SIG-M5 (cell line): ENCODE results near the gene VIT.

Source experiments
- DNase-seq: peaks from one replicate; lab custom pipeline; 2025; lab: John Stamatoyannopoulos, UW

Gene VIT

DNA sequence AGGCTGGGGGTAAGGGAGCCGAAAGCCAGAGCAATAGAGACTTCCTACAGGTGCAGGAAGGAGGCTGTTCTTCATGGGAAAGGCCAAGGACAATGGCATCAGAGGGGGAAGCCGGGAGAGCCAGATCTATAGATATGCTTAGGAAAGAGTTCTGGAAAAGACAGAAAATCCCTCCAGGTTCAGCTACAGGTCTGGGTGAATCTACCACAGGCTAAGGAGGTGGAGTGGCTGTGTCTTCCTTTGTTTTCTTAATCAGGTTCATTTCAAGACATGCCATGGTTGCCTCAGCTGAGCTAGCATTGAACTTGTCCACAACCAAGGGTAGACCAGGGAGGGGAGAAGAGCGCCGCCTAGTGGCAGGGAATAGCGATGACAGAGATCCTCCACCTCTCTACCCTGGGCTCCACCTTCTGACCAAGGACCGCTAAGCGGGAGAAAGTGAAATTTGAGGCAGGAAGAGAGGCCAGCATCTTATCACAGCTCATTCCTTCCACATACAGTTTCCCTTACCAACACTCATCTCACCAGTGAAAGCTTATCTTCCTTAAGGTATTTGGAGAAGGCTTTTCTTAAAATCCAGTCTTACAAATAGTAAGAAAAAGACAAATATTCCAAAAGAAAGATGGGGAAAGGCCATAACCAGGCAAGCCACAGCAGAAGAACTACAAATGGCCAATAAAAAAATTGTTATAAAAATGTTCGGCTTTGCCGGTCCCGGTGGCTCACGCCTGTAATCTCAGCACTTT lies 74.2 kb downstream of the VIT start:
- no peak for DNase-seq

GRCh38 chr2:36771671-36772070 lies 75.2 kb downstream of the VIT start:
- DNase-seq, result no peak

DNA sequence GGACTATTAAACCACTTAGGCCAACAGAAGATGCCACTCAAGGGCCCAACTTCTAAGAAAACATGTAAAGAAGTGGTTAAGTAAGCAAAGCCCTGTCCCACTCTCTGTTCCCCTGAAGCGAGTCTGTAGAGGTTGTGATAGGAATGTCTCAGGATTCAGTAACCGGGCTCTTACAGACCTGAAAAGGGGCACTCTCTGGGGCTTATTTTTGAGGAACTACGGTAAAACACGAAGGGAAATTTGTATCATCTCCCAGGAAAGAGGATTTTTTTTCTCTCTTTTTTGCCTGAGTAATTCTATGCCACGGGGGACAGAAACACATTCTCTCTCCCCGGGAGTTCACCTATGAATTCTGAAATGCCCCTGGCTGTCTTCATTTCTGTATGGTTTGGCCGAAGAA lies 77.4 kb downstream of the VIT start:
- no peak for DNase-seq

DNA sequence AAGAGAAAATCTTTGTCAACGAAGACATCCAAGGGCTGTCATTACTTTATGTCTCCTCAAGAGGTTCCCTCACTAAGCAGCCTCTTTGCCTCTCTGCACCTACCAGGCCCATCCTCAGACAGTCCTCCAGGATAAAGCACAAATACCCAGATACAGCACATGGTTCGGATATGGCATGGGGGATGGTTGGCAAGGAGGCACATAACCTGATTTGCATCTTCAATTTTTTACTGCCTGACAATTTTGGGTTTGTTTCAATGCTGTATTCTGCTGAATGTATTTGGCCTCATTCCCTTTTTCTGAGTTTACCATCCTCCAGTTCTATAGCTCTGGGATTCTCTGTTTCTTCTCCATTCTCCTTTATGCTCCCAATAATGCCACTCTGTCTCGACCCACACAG lies 78.8 kb downstream of the VIT start:
- DNase-seq, result no peak

GRCh38 chr2:36775806-36776205 lies 79.3 kb downstream of the VIT start:
- DNase-seq, result no peak

- no peak for DNase-seq
These were observed 80.8 kb downstream of the VIT start for GRCh38 chr2:36777272-36777671.

GRCh38 chr2:36777788-36778187 lies 81.3 kb downstream of the VIT start:
- DNase-seq, result no peak

GRCh38 chr2:36779462-36779861 lies 83.0 kb downstream of the VIT start:
- DNase-seq, result no peak

GRCh38 chr2:36780231-36780839 lies 83.8 kb downstream of the VIT start:
- DNase-seq, result no peak

GRCh38 chr2:36781907-36782720 lies 85.6 kb downstream of the VIT start:
- no peak for DNase-seq

DNA sequence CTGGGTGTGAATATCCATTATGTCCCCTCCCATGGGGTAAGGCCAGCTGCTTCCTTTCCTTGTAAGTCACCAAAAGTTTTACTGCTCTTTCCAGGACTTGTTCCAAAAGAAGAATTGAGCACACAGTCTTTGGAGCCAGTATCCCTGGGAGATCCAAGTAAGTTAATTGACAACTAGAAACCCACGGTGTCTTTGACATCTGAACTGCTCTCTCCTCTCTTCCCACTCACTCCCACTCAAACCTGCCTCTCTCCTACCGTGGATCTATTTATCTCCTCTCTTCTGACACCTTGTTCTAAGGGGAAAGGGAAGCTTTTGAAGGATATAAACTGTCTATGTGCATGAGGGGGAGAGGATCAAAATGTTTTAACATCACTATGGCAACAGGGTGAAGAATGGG lies 86.7 kb downstream of the VIT start:
- no peak for DNase-seq

GRCh38 chr2:36785179-36785795 lies 88.8 kb downstream of the VIT start:
- no peak for DNase-seq

- DNase-seq, result no peak
These were observed 92.8 kb downstream of the VIT start for GRCh38 chr2:36789181-36789804.

GRCh38 chr2:36792951-36793350 lies 96.4 kb downstream of the VIT start:
- no peak for DNase-seq

GRCh38 chr2:36797324-36798070 lies 101.0 kb downstream of the VIT start:
- DNase-seq, result no peak

DNA sequence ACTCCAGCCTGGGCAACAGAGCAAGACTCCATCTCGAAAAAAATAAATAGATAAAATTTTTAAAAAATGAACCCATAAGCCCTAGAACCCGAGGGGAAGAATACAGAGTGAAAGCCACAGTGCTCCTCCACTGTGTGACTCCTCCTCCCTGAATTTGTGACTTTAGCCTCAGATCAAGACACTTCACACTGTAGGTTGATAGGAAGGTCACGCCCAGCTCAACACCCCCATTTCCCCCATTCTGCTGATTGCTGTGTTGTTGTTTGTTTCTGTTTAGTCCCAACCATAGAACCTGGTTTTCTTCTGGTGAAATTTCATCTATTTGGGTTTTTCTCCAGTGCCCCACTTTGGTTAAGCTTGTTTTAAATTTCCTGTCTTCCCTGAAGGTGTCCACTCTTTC lies 102.2 kb downstream of the VIT start:
- no peak for DNase-seq

DNA sequence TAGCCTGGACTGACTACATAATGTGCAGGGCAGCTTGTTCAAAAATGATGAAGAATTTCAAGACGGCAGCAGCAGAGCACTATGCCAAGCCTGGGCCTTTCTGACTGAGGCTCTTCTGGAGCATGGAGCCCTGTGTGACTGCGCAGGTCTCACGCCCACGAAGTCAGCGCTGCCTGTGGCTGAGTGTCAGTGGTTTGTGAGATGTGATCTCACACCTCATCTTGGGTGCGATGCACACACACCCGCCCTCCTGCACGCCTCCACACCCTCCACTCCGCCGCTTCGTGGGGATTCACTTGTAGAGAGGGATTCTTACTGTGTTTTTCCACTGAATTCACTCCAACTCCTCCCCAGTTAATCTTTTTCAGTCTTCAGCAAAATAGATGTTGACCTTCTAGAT lies 103.9 kb downstream of the VIT start:
- no peak for DNase-seq

- DNase-seq, result no peak
These were observed 104.6 kb downstream of the VIT start for GRCh38 chr2:36801088-36801487.

GRCh38 chr2:36802952-36803351 lies 106.4 kb downstream of the VIT start:
- DNase-seq, result no peak

DNA sequence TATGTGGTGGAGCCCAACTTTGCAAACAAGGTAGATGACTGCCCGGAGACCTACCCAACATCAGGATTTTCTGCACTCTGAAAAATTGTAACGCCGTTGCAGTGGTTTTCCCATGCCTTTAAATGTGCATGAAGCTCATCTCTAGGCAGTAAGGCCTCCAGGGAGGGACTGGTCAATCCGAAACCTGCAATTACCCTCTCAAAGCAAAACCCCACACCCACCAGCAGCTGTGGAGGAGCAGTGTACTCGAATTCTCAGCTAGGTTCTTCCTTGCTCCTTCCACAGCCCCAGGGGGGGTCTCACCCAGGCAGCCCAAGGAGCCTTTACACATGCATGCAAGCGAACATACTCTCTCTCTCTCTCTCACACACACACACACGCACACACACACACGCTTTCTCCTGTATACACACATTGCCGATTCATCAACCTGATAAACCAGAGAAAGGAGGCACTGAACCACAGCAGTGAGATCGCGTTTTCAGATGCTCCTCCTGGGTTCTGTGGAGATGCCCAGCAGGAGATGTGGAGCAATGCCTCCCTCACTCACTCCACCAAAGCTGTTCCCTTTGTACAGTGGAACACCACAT lies 109.2 kb downstream of the VIT start:
- no peak for DNase-seq
